ENCODE measurements around the gene FXYD3. TPM values are rescaled to one million over a fixed set of nuclear protein-coding genes. Genes with fewer than 3 reads are reported as not detected.

Gene FXYD3
- total and polyA plus RNA-seq, 4 donors = 130 to 467 (median 160) TPM

- H3K36me3 ChIP-seq (ENCODE audit: control insufficient read depth in 4 of 4, insufficient read depth in 4 of 4, low read length in 4 of 4) = no peaks in the 10 kb centered on the region
- H3K27ac ChIP-seq (ENCODE audit: low read depth in 1 of 2, low read length in 1 of 2) = no peak overlapping the region
- ATAC-seq (ENCODE audit: insufficient read depth, low FRiP score) (no peak), DNase-seq (no peak)
- TF ChIP-seq, protein P1, sequence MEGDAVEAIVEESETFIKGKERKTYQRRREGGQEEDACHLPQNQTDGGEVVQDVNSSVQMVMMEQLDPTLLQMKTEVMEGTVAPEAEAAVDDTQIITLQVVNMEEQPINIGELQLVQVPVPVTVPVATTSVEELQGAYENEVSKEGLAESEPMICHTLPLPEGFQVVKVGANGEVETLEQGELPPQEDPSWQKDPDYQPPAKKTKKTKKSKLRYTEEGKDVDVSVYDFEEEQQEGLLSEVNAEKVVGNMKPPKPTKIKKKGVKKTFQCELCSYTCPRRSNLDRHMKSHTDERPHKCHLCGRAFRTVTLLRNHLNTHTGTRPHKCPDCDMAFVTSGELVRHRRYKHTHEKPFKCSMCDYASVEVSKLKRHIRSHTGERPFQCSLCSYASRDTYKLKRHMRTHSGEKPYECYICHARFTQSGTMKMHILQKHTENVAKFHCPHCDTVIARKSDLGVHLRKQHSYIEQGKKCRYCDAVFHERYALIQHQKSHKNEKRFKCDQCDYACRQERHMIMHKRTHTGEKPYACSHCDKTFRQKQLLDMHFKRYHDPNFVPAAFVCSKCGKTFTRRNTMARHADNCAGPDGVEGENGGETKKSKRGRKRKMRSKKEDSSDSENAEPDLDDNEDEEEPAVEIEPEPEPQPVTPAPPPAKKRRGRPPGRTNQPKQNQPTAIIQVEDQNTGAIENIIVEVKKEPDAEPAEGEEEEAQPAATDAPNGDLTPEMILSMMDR (IDR thresholded peaks at IDR 0.05; ENCODE audit: control extremely low read depth, extremely low read depth) = no peak
- no peak overlapping the region for H3K4me3 ChIP-seq
- H3K27me3 ChIP-seq (ENCODE audit: control insufficient read depth in 3 of 3, insufficient read depth in 3 of 3, low read length in 2 of 3) = peaks cover 0 to 3% (median 0%) of the 10 kb centered on the region in 3 donors
- peaks cover 0 to 4% (median 0%) of the 10 kb centered on the region in 5 donors for H3K4me1 ChIP-seq (ENCODE audit: control insufficient read depth in 5 of 5, insufficient read depth in 5 of 5, low read length in 5 of 5)
- H3K9ac ChIP-seq (ENCODE audit: insufficient read depth in 1 of 2, low read length in 2 of 2) = no peak overlapping the region
- 87 to 89% methylated on average over 8 of the region's 8 CpGs for WGBS, 2 donors
- no peaks in the 10 kb centered on the region for H3K9me3 ChIP-seq (ENCODE audit: control insufficient read depth in 4 of 4, insufficient read depth in 3 of 4, low read length in 3 of 4)
Observed at GRCh38 chr19:35089554-35089953, 26.1 kb upstream of the FXYD3 start.

- H3K4me3 ChIP-seq = no peak overlapping the region
- H3K4me1 ChIP-seq (ENCODE audit: control insufficient read depth in 5 of 5, insufficient read depth in 5 of 5, low read length in 5 of 5) = peaks cover 0 to 4% (median 0%) of the 10 kb centered on the region in 5 donors
- H3K27ac ChIP-seq (ENCODE audit: low read depth in 1 of 2, low read length in 1 of 2) = no peak overlapping the region
- 33 to 36% methylated on average over 9 of the region's 9 CpGs for WGBS, 2 donors
- H3K9ac ChIP-seq (ENCODE audit: insufficient read depth in 1 of 2, low read length in 2 of 2) = no peak overlapping the region
- TF ChIP-seq, protein P1 (IDR thresholded peaks at IDR 0.05; ENCODE audit: control extremely low read depth, extremely low read depth) = no peak
- H3K27me3 ChIP-seq (ENCODE audit: control insufficient read depth in 3 of 3, insufficient read depth in 3 of 3, low read length in 2 of 3) = peaks cover 0 to 3% (median 0%) of the 10 kb centered on the region in 3 donors
- no peak for ATAC-seq (ENCODE audit: insufficient read depth, low FRiP score)
- H3K9me3 ChIP-seq (ENCODE audit: control insufficient read depth in 4 of 4, insufficient read depth in 3 of 4, low read length in 3 of 4) = no peaks in the 10 kb centered on the region
- no peaks in the 10 kb centered on the region for H3K36me3 ChIP-seq (ENCODE audit: control insufficient read depth in 4 of 4, insufficient read depth in 4 of 4, low read length in 4 of 4)
- DNase-seq = no peak
Observed at GRCh38 chr19:35090160-35090505, 25.5 kb upstream of the FXYD3 start.

DNA sequence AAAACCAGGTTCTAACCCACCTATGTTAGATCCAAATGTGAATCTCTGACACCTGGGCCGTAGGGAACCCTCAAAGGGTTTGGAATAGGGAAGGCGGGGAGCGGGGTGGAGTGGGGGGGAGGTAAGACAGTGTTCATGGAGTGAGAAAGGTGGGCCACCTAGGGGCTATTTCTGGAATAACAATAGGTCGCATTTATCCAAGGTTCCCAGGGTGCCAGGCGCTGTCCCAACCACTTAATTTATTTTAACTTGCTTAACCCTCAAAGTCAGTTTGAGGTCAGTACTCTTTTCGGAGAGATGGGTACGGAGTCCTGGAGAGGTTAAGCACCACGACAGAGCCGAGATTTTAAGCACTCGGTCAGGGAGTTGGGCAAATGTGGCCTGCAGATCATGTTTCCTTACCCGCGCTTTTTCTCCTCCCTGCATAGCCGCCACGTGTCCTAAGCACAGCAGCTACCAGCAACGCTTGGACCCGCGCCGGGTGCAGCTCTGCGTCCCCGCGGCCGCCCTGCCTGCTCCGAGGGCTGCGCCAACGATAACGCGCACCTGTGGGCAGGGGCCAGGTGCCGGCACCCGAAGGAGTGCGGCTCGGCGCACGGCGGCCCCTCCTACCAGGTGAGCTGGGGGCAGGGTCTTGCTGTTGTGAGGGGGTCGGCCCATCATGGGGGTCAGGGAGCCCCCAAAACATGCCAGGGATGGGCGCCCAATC is 25.0 kb upstream of the FXYD3 start:
- DNase-seq (peak; percentile 57 to 74 (median 63)), ATAC-seq (ENCODE audit: insufficient read depth, low FRiP score) (peak; percentile 77)
- no peak overlapping the region for H3K9ac ChIP-seq (ENCODE audit: insufficient read depth in 1 of 2, low read length in 2 of 2)
- H3K27ac ChIP-seq (ENCODE audit: low read depth in 1 of 2, low read length in 1 of 2) = no peak overlapping the region
- 11 to 14% methylated on average over 36 of the region's 36 CpGs for WGBS, 2 donors
- H3K27me3 ChIP-seq (ENCODE audit: control insufficient read depth in 3 of 3, insufficient read depth in 3 of 3, low read length in 2 of 3) = peaks cover 0 to 3% (median 0%) of the 10 kb centered on the region in 3 donors
- peaks cover 0 to 4% (median 0%) of the 10 kb centered on the region in 5 donors for H3K4me1 ChIP-seq (ENCODE audit: control insufficient read depth in 5 of 5, insufficient read depth in 5 of 5, low read length in 5 of 5)
- TF ChIP-seq, protein P1 (IDR thresholded peaks at IDR 0.05; ENCODE audit: control extremely low read depth, extremely low read depth) = peak; percentile 37
- no peaks in the 10 kb centered on the region for H3K9me3 ChIP-seq (ENCODE audit: control insufficient read depth in 4 of 4, insufficient read depth in 3 of 4, low read length in 3 of 4)
- H3K36me3 ChIP-seq (ENCODE audit: control insufficient read depth in 4 of 4, insufficient read depth in 4 of 4, low read length in 4 of 4) = no peaks in the 10 kb centered on the region
- H3K4me3 ChIP-seq = no peak overlapping the region
